ENCODE measurements around the gene ADCY10.

DNA sequence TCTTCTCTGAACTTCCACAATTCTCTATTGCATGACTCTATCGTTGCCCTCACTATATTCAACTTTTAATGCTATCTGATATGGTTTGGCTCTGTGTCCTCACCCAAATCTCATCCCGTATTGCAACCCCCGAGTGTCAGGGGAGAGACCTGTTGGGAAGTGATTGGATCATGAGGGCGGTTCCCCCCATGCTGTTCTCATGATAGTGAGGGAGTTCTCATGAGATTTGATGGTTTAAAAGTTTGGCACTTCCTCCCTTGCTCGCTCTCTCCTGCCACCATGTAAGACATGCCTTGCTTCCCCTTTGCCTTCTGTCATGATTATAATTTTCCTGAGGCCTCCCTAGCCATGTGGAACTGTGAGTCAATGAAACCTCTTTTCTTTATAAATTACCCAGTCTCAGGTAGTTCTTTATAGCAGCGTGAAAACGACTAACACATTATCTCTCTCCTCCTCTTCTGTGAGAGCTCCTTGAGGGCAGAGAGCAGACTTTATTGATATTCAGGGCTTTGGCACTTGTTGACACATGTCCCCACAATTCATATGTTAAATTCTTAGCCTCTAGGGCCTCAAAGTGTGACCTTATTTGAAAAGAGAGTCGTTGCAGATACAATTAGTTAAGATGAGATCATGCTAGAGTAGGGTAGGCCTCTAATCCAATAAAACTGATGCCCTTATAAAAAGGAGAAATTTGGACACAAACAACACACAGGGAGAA is 52.1 kb downstream of the ADCY10 start:
- TF ChIP-seq, protein P1, sequence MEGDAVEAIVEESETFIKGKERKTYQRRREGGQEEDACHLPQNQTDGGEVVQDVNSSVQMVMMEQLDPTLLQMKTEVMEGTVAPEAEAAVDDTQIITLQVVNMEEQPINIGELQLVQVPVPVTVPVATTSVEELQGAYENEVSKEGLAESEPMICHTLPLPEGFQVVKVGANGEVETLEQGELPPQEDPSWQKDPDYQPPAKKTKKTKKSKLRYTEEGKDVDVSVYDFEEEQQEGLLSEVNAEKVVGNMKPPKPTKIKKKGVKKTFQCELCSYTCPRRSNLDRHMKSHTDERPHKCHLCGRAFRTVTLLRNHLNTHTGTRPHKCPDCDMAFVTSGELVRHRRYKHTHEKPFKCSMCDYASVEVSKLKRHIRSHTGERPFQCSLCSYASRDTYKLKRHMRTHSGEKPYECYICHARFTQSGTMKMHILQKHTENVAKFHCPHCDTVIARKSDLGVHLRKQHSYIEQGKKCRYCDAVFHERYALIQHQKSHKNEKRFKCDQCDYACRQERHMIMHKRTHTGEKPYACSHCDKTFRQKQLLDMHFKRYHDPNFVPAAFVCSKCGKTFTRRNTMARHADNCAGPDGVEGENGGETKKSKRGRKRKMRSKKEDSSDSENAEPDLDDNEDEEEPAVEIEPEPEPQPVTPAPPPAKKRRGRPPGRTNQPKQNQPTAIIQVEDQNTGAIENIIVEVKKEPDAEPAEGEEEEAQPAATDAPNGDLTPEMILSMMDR (IDR thresholded peaks at IDR 0.05), result no peak
- no peak for TF ChIP-seq POLR2AphosphoS5 (IDR thresholded peaks at IDR 0.05)
